A673 (cell line): ENCODE measurements around the gene GRIK4.

Experiments used
- EZH2 ChIP-seq: fragments of 200-600 bp; sonication (generic); IDR thresholded peaks from 2 replicates; pipeline ENCODE4 v1.6.1; 2017; ENCODE audit warnings: borderline replicate concordance, low read depth, mild to moderate bottlenecking, mixed read lengths, antibody characterized with exemption, low read length; ENCODE audit not compliant: poor library complexity, severe bottlenecking
- TF ChIP-seq, protein P1 (sequence below): fragments of 300-800, 200-600 bp; sonication (generic); conservative IDR thresholded peaks from 2 replicates; pipeline ENCODE4 v1.5.1; 2017; ENCODE audit warnings: low read depth, mild to moderate bottlenecking, antibody characterized with exemption, low read length, moderate library complexity, mixed read lengths

DNA sequence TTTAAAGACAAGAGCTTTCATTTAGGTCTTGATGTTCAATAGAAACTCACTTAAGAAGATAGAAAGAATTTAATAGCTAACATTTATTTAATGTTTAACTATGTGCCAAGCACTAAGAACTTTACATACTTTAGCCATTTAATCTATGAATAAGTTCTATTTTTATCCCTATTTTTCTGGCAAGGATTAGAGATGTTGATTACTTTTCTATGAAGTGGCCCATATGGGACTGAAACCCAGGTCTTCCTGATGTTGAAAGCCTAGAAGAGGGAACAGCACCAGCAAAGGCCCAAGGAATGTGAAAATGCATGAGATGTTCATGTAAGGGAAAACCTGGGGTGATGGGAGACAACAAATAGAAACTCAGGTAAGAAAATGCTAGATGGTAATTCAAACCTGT lies 497.0 kb downstream of the GRIK4 start:
- TF ChIP-seq, protein P1, sequence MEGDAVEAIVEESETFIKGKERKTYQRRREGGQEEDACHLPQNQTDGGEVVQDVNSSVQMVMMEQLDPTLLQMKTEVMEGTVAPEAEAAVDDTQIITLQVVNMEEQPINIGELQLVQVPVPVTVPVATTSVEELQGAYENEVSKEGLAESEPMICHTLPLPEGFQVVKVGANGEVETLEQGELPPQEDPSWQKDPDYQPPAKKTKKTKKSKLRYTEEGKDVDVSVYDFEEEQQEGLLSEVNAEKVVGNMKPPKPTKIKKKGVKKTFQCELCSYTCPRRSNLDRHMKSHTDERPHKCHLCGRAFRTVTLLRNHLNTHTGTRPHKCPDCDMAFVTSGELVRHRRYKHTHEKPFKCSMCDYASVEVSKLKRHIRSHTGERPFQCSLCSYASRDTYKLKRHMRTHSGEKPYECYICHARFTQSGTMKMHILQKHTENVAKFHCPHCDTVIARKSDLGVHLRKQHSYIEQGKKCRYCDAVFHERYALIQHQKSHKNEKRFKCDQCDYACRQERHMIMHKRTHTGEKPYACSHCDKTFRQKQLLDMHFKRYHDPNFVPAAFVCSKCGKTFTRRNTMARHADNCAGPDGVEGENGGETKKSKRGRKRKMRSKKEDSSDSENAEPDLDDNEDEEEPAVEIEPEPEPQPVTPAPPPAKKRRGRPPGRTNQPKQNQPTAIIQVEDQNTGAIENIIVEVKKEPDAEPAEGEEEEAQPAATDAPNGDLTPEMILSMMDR, result no peak
- no peak for TF ChIP-seq EZH2
